ENCODE data around the gene CSTF1.

The CSTF1 gene

DNA sequence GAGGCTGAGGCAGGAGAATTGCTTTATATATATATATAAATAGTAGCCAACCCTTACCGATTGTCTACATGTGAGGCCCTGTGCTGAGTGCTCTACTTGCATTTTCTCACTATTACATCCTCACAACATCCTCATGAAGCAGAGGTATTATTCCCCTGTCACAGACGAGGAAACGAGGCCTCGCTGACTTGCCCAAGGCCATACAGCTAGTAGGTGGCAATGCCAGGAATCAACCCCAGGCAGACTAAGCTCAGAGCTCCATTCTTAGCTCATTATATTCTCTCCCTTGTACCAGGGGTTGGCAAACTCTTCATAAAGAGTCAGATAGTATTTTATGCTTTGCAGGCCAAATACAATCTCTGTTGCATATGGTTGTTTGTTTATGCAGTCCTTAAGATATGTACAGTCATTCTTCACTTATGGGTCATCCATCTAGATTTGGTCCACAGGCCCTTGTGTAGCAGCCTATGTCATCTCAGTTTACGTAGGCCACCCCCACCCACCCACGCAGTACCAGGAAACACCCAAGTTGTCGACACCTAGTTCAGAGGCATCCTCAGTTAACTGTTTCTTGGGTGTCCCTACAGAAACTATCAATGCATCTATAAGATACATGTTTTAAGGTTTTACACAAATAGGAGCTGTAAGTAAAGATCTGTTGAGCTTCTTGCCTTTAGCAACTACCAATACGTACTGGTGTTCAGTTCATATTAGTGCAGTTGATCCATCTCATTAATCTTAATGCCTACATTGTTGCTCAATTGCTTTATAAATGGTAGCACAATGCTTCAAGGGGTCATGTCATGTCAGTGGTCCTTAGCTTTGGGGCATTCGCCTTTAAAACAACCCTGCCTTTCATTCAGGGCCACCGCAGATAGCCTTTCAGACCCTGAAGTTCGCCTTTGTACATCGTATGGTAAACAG lies 22.7 kb downstream of the CSTF1 start:
- no peaks in the 10 kb centered on the region for H3K4me1 ChIP-seq
- intact Hi-C loops (cut with DNase I; ENCODE audit: low total_unique reads): no loop called here
- H3K9me3 ChIP-seq: no peaks in the 10 kb centered on the region
- H3K4me3 ChIP-seq: no peak overlapping the region
- H3K36me3 ChIP-seq: peaks cover 0 to 22% (median 0%) of the 10 kb centered on the region in 3 donors
- no peak overlapping the region for H3K27ac ChIP-seq
- no peak for DNase-seq
- TF ChIP-seq, protein P1, sequence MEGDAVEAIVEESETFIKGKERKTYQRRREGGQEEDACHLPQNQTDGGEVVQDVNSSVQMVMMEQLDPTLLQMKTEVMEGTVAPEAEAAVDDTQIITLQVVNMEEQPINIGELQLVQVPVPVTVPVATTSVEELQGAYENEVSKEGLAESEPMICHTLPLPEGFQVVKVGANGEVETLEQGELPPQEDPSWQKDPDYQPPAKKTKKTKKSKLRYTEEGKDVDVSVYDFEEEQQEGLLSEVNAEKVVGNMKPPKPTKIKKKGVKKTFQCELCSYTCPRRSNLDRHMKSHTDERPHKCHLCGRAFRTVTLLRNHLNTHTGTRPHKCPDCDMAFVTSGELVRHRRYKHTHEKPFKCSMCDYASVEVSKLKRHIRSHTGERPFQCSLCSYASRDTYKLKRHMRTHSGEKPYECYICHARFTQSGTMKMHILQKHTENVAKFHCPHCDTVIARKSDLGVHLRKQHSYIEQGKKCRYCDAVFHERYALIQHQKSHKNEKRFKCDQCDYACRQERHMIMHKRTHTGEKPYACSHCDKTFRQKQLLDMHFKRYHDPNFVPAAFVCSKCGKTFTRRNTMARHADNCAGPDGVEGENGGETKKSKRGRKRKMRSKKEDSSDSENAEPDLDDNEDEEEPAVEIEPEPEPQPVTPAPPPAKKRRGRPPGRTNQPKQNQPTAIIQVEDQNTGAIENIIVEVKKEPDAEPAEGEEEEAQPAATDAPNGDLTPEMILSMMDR (IDR thresholded peaks at IDR 0.05): no peak
- H3K27me3 ChIP-seq: no peaks in the 10 kb centered on the region

DNA sequence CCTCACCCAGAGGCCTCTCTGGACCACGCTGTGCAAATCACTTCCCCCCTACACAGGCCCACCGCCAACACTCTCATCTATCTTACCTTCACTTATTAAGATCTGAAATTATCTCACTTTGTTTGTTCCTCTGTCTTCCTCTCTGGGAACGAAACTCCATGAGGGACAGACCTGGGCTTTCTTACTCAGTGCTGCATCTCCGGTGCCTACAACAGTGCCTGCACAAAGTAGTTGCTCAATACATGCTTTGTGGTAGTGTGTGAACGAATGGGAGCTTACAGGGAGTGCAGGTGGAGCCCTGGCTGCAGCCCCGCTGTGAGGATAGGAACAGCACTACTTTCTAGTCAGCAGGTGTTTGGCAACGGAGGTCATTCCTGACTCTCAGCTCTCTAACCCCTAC lies 25.0 kb downstream of the CSTF1 start:
- H3K9me3 ChIP-seq: no peaks in the 10 kb centered on the region
- H3K4me3 ChIP-seq: no peak overlapping the region
- H3K27me3 ChIP-seq: no peaks in the 10 kb centered on the region
- no peak overlapping the region for H3K27ac ChIP-seq
- H3K36me3 ChIP-seq: peaks cover 0 to 22% (median 0%) of the 10 kb centered on the region in 3 donors
- TF ChIP-seq, protein P1 (IDR thresholded peaks at IDR 0.05): no peak
- no peak for DNase-seq
- no peaks in the 10 kb centered on the region for H3K4me1 ChIP-seq
- intact Hi-C loops (cut with DNase I; ENCODE audit: low total_unique reads): no loop called here

DNA sequence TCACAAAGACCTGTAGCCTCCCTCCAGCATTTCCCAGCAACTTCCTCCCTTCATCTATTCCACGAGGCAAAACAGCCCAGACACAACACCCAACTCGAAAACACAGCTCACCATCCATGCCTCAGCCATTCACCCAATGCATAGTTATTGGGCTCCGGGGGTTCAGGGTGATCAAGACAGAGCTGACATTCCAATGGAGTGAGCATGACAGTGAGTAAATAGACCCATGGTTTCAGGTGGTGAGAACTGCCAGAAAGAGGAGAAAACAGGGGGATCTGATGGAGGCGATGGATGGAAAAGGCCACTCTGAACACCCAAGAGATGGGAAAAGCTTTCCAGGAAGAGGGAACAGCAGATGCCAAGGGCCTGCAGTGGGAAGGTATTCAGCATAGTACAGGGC lies 25.5 kb downstream of the CSTF1 start:
- H3K4me1 ChIP-seq: no peaks in the 10 kb centered on the region

DNA sequence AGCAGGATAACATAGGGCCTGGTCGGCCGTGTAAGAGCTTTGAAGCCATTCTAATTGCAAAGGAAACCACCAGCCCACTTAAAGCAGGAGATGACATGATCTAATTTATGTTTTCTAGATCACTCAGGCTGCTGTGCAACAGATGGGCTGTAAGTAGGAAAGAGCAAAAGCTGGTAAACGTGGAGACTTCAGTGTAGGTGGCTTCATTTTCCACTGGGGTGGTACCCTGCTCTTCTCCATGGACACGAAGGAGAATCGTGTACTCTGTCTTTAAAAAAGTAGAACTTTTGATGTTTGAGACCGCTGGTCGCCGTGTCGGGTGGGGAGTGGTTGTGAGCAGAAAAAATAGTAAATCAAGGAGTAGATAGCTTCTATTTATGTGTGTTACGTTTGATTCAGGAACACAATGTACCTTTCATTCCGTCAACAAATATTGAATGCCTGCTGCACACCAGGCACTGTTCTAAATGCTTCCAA lies 26.0 kb downstream of the CSTF1 start:
- no peaks in the 10 kb centered on the region for H3K9me3 ChIP-seq
- intact Hi-C loops (cut with DNase I; ENCODE audit: low total_unique reads): no loop called here
- H3K36me3 ChIP-seq: peaks cover 0 to 18% (median 0%) of the 10 kb centered on the region in 3 donors
- H3K27me3 ChIP-seq: no peaks in the 10 kb centered on the region
- no peak overlapping the region for H3K27ac ChIP-seq
- no peak overlapping the region for H3K4me3 ChIP-seq
- DNase-seq: no peak
- TF ChIP-seq, protein P1 (IDR thresholded peaks at IDR 0.05): no peak
- no peaks in the 10 kb centered on the region for H3K4me1 ChIP-seq

More for the DNA sequence above, 25.5 kb downstream of the CSTF1 start:
- Histone ChIP-seq H3K27me3 (no peaks in the 10 kb centered on the region), H3K9me3 (no peaks in the 10 kb centered on the region), H3K27ac (no peak overlapping the region), H3K4me3 (no peak overlapping the region), H3K36me3 (peaks cover 0 to 19% (median 0%) of the 10 kb centered on the region in 3 donors)
- no peak for DNase-seq
- intact Hi-C loops (cut with DNase I; ENCODE audit: low total_unique reads): no loop called here
- TF ChIP-seq, protein P1 (IDR thresholded peaks at IDR 0.05): no peak

DNA sequence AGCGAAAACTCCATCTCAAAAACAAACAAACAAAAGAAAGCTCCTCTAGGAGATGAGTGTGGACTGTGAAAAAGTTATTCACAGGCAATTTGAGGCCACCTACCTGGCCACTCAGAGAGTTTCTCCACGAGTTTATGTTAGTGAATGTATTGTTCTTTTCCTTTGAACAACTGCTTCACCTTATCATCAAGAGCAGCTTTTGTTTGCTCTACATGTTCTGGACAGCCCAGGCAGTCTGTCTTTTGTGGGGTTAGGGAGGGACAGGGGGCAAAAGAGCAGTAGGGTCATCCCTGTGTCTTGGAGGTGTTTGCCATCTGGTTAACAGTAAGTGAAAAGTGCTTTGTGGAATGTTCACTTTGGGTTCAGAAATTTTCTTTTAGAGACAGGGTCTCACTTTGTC lies 27.6 kb downstream of the CSTF1 start:
- no peak for DNase-seq
- H3K27ac ChIP-seq: no peak overlapping the region
- H3K27me3 ChIP-seq: no peaks in the 10 kb centered on the region
- H3K36me3 ChIP-seq: peaks cover 0 to 18% (median 0%) of the 10 kb centered on the region in 3 donors
- H3K9me3 ChIP-seq: no peaks in the 10 kb centered on the region
- no peak overlapping the region for H3K4me3 ChIP-seq
- intact Hi-C loops (cut with DNase I; ENCODE audit: low total_unique reads): no loop called here
- TF ChIP-seq, protein P1 (IDR thresholded peaks at IDR 0.05): no peak
- no peaks in the 10 kb centered on the region for H3K4me1 ChIP-seq
